Stimulated activated CD8-positive, alpha-beta memory T cell treated with anti-CD3 and anti-CD28 coated beads, Interleukin-15, amount 100 ng/mL, for 1 hour (primary cell): ENCODE results near the gene HIF1AN.

Source experiments
- DNase-seq: peaks from one replicate; pipeline ENCODE4 v3.0.0-alpha.2; 2020; ENCODE audit warnings: low read depth

Gene HIF1AN

DNA sequence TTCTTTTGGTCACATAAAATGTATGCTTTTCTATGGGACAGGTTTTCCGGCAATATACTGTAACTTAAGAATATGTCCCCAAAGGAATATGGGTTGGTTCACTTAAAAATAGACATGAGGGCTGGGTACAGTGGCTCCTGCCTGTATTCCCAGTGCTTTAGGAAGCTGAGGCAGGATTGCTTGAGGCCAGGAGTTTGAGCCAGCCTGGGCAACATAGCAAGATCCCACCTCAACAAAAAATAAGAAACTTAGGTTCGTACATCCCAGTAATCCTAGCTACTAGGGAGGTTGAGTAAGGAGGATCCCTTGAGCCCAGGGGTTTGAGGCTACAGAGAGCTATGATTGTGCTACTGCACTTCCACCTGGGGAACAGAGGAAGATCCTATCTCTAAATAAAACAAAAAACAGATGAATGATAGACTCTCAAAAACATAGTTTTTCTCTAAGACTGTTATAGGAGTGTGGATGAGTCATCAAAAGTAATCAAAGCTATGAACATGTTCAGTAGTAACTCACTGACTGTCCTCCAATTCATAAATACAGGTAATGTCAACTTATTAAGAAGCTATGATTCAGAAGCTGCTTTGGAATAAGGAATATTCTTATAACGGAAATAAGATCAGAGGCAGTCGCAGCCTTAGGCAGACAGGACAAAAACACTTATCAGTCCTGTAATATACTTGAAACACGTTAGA is 13.5 kb upstream of the HIF1AN start:
- no peak for DNase-seq

DNA sequence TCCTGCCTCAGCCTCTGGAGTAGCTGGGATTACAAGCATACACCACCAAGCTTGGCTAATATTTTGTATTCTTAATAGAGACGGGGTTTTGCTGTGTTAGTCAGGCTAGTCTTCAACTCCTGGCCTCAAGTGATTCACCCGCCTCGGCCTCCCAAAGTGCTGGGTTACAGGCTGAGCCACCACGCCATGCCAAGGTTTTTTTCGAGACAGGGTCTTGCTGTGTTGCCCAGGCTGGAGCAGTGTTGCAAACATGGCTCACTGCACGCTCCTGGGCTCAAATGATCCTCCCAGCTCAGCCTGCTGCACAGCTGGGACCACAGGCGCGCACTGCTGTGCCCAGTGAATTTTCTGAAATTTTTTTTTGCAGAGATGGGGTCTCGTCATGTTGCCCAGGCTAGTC is 12.8 kb upstream of the HIF1AN start:
- DNase-seq: no peak

DNA sequence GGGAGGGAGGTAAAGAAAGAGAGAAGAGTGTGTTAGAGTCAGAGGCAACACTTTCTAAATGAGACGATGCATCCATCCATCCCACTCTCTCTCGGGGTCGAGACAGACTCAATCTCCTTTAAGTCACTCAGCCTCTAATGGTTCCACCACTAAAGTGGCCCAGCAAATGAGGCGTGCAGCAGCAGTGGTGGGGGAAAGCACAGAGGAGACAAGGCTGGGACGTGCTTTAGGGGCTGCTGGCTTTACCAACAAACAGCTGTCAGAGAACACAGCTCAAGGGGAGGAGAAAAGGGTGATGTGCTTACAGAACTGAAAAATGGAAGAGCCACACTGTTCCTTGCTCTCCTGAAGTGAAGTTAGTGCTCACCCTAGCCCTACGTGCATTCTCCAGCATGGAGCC is 11.5 kb upstream of the HIF1AN start:
- DNase-seq: no peak

DNA sequence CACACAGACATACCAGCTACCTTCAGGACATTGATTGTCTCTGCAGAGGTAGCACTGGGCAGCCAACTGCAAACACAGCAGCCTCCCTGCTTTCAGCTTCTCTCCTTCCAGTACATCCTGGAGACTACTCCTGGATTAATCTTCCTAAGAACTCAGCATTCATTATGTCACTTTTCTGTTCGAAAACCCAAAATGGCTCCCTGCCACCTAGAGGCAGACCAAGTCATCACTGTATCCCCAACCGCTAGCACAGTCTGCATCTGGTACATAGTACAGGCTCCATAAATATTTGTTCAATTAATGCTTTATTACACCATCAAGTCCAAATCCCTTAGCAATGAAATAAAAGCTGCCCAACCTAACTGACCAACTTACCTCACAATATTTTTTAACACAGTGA is 11.1 kb upstream of the HIF1AN start:
- DNase-seq: no peak

DNA sequence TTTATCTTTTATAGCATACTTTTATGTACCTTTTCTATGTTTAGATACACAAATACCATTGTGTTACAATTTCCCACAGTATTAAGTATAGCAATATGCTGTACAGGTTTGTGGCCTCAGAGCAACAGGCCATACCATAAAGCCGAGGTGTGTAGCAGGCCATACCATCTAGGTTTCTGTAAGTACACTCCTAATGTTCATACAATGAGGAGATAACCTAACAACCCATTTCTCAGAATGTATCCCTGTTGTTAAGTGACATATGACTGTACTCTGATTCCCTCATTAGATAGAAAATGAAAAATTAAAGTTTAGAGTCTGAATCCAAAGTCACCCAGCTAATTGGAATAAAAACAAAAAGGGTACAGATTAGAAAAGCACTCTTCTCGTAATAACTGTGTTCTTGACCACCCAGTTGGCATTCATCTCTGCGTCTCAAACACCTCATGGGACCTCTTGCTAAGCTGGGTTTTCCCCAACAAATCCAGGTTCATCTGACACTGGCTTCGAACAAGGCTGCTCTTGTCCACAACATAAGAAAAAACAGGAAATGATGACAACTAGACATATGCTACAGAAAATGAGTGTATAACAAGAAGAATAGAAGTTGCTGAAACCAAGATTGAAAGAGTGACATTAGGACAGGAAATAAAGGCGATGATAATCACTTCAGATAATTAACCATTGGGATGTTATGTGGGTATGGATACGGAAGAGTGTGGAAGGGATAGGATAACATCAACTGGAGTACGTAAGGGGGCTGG is 7.4 kb upstream of the HIF1AN start:
- no peak for DNase-seq

DNA sequence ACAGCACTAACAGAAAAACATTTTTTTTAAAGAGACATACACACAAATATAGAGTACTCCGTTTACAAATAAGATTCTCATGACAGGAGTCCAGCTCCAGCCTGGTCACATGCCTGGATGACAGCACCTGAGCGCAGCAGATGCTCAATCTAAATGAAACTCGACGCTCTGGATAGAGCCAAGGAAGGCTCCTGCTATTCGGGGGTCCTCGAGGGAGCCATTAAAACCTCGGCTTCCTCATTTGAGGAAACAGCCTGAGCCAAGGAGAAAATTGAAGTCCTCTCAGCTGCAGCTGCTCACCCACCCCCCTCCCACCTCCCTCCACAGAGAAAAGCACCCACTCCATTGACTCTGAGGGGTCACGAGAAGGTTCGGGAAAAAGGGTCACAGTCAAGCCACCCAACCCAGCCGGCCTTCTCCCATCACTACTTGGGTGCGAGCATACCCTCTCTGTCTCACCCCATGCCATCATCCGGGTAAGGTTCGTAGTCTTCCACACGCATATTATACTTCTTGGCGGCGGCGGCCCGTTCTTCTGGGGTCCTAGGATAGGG is 6.7 kb upstream of the HIF1AN start:
- no peak for DNase-seq

DNA sequence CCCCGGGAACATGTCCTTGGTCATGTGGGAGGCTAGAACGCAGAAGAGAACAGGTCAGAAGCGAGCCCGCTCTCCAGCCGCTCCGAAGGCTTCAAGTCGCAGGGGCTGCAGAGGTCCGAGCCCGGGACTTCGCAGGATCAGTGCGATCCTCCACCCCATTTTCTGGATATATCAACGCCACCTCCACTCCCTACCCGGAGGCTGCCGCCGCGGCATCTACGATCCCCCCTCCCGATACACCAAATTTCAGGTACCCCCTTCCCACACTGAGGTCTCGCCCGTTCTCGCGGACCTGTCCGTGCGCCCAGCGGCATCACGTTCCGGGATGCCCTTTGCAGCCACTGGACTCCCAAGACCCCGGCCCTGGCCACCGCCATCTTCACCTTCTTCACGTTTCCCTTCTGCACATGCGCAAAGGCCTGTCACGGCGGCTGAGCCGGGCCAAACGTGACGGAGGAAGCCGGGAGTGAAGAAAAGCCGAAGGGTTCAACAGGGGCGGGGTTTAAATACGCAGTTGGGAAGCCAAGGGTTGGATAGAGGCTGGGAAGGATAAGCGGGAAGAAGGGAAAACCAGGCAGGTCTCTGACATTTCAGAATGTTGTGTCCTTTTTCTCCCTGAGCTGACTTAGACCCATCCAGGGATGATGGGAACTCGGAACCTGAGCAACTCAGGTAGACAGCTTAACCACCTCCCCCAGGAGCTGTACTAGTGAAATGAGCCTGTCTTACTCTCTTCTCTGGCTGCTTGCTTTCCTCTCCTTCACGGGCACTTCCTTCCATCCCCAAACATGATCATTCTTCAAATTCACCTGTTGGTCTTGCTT is 6.1 kb upstream of the HIF1AN start, which contains the start of gene NDUFB8:
TSS of gene NDUFB8 (minus strand) at position 397 of the 824 bp plus-strand sequence. CDS start at position 377, 20 bp downstream.
- DNase-seq: peak; percentile 79

DNA sequence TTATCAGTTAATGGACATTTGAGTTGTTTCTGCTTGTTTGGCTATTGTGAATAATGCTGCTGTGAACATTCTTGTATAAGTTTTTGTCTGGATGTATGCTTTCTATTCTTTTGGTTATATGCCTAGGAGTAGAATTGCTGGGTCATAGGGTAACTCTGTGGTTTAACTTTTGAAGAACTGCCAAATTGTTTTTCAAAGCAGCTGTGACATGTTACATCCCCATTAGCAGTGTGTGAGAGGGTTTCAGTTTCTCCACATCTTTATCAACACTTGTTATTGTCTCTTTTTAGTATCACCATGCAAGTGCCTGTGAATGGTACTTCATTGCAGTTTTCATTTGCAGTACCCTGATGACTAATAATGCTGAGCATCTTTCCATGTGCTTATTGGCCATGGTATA is 4.0 kb upstream of the HIF1AN start:
- no peak for DNase-seq

DNA sequence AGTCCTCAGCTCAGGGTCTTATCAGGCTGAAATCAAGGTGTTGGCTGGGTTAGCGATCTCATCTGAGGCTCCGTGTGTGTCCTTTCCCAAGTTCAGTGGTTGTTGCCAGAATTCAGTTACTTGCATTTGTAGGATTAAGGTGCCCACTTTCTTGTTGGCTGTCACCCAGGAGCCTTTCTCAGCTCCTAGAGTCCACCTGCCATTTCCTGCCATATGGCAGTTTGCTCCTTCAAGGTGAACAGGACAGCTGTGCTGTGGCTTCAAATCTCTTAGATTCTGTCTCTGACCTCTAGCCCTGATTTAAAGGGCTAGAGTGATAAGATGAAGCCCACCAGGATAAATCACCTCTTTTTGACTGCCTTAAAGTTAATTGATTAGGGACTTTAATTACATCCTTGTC is 1.0 kb upstream of the HIF1AN start:
- no peak for DNase-seq

DNA sequence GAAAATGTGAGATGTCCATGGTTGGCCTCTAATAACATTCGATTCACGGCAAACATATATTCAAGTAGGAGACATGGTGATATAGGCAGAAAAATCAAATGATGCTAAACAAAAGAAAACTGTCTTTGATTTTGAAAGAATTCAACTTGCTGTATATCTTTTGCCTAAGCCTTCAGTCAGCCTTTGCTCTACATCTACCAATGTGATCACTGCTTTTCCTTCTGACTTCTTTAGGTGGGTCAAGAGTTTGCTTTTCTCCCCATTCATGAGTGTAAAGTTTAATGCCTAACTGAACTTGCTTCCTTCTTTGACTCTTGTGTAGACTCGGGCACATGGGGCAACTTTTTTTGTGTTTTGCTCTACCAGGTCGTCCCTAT is 417 bp upstream of the HIF1AN start:
- no peak for DNase-seq

DNA sequence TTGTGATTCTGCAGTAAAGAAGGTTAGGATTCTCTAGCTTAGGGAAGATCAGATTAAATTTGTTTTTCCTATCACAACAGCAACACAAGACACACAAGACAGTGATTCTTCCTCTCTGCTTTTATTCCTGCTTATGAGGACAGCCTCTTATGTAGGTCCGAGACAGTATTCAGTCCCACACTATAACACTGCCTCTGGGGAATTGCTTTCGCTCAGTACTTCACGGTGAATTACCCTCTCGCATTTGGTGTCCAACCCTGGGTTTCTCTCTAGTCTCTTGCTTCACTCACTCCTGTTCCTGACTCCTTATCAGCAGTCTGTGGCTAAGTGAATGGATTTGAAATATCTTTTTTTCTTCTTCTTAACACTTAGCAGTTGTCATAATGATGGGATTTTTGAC is 1.7 kb downstream of the HIF1AN start:
- DNase-seq: no peak

DNA sequence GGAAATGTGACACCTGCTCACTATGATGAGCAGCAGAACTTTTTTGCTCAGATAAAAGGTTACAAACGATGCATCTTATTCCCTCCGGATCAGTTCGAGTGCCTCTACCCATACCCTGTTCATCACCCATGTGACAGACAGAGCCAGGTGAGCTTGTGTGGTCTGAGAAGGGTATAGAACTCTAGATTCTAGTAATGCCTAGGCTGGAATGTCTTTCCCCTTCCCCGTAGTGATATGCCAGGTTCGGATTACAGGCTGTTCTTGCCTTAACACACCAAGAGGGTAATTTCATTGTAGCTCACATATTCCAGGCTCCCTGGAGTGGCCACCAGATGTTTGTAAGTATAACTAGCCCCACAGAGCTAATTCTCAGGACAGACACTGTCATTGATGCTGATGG is 9.2 kb downstream of the HIF1AN start:
- no peak for DNase-seq

DNA sequence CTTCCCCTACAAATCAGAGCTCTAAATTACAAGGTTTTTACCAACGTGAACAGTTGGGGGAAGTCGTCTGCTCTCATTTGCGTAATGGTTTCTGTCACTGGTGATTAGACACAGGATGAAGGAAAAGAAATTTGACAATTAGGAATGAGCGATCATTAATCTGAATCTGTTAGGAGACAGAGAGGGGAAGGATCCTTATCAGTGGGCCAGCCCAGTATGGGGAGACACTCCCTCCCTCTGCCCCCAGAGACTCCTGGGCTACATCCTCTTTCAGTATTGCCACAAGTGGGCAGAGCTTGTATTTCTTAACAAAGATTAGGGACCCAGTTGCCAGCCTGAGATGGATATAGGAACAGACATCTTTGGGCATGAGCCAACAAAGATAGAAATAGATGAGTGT is 15.5 kb downstream of the HIF1AN start:
- no peak for DNase-seq

DNA sequence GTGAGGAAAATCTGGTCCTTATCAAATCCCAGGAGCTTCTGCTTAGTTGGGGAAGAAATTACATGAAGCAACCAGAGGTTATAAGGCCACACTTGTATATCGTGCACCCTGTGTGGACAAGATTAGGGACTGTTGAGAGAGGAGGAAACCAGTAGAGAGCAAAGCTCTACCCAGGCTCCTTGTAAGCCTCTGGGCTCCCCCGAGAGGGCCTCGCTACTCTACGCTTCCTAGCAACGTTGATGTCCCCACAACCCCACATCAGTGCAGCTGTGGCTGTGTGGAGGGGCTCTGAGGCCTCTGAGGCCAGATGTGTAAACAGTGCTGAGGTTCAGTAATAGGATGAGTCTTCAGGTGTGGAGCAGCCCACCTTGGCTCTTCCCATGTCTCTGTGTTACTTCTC is 16.0 kb downstream of the HIF1AN start:
- no peak for DNase-seq

DNA sequence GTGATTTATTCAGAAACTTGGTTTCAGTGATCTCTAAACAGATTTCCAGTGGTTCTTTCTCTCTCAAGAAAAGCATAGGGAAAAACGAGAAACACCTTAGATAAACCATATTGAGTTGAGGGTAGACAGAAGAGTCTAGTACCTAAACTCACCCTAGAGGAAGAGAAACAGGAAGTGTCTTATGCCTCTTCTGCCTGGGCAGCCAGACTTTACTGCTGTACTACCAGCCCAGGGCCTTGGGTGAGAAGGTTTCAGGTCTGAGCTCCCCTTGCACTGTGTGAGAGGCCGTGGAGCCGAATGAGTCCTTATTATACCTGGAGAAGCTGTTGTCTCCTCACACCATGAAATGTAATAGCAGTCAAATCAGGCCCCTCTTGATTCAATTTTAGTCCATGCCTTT is 18.2 kb downstream of the HIF1AN start:
- no peak for DNase-seq

DNA sequence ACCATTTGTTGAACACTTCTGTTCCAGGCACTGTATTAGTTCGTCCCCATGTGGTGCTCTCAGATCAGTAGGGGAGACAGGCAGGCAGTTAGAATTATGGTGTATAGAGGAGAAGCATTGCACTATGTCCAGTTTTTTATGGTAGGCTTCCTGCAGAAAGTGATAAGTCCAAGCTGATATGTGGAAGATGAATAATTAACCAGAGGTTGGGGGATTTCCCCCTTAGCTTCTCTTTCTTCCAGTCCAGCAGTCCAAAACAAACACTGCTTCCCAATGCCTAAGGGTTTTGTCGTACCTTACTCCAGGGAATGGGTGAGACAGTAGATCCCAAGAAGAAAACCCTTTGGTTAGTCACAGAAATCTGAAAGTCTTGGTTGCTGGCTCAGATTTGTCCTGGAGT is 19.2 kb downstream of the HIF1AN start:
- DNase-seq: no peak

DNA sequence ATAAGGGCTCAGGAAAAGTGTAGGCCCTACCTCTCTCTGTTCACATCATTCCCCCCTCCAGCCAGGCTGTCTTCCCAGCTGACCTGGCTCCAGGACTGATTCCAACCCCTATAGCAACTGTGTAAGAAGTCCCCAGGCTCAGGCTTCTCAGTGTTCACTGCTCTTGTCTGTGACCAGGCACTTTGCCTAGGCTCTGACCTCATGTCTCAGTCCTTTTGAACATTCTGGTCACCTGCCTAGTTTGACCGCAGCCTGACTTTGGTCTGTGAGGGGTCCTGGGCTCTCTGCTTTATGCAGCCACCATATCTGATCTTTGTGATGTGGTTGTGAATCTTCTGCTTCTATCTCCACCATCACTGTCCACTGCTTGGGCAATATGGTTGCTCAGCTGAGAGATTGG is 24.5 kb downstream of the HIF1AN start:
- no peak for DNase-seq

DNA sequence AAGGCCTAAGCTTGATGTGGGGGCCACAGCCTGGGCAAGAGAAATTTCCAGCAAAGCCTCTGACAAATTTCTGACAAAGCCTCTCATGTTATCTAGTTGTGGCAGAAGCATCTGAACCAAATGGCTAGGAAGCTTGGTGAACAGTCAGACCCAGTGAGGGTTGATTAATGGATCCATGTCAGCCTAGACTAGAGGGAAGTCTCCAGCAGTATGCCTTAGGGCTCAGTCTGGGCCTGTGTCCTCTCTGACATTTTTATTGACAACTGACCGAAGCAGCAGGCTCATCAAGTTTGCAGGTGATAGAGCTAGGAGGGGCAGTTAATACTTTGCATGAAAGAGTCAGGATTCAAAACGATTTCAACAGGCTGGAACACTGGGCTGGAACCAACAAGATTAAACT is 25.3 kb downstream of the HIF1AN start:
- DNase-seq: no peak

DNA sequence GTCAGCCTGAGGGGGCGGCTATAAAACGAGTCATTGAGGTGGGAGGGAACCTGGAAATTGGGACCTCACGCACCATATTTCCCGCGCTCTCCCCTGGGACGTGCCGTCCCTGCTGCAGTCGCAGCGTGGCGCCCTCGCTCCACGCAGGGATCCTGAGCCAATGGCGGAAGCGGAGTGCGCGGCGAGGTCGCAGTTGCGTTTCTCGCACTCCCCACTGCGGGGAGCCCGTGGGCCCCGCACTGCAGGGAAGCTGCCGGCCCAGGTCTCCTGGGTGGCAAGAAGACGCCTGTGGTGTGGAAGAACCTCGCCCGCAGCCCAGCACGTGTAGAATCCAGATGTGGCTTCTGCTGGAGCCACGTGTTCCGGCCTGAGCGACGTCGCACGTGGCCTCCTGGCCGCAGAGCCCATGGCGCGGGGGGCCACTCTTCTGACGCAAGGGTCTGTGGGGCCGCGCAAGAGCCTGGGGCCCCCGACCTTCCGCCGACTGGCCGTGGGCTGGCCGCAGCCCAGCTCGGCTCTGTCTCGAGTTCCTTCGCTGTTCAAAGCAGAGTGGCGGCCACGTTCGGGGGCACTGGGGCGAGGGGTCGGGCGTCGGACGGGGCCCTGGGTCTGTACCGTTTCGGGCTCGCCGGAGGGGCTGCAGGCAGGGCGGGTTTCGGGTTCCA is 26.4 kb downstream of the HIF1AN start:
- peak; percentile 39 for DNase-seq

DNA sequence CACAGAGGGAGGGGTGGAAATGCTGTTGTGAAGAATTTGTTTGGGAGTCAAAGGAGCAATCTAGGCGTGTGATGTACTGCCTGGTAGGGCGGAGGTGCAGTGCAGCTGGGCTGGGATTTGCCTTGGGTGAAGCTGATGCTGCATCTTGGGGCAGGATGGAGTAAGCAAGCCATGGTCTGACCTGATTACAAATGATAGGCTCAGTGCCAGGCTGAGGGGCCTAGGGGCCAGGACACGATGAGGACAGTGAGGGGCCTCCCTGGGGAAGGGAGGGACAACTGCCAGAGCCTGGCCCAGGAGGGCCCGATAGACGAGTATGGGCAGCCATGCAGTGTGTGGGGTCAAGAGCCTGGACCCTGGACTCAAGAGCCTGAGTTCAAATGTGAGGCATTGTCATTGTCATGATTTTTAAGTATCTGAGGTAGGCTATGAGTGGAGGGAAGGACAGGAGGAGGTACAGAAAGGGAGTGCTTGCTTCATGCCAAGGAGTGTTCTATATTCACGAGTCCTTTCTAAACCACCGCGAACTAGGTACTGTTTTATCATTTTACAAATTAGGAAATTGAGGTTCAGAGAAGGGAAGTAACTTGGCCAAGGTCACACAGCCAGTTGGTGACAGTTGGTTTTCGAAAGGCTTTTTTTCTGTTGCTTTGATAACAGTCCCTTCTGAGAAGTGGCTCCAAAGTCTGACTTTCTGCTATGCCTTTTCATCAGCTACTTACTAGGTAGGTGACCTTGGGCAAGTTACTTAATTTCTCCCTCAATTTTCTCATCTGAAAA is 29.7 kb downstream of the HIF1AN start:
- no peak for DNase-seq

DNA sequence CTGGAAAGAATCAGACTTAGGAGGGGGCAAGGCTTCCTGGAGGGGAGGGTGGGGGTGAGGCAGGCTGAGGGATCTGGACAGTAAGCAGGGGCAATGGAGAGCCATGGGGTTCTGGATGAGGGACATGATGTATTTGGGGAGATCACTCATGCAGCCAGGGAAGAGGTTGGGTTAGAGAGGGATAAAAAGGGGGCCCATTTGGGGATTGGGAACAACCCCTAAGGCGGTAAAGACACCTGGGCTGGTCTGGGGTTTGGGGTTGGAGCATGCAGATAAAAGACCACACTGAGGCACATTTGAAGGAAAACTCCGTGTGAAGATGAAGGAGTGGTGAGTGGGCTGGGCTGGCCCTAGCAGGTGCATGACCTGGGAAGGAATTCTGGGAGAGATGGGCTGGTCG is 30.8 kb downstream of the HIF1AN start:
- DNase-seq: no peak
